H1 (cell line): ENCODE data around the gene CMSS1. TPM values are rescaled to one million over a fixed set of nuclear protein-coding genes. Genes with fewer than 3 reads are reported as not detected.

ENCODE experiments used
- CTCF ChIA-PET: fragments of 300-600 bp; sonication (Branson Sonifier 250); formaldehyde crosslinking; loops from one replicate; lab custom pipeline; 2021; ENCODE audit not compliant: partially characterized antibody; lab: Charles Lee
- POLR2A ChIA-PET: fragments of 300-600 bp; sonication (Branson Sonifier 250); formaldehyde crosslinking; loops from one replicate; lab custom pipeline; 2021; ENCODE audit warnings: inconsistent platforms; ENCODE audit not compliant: partially characterized antibody; lab: Charles Lee
- DNase-seq, 2 experiments: peaks; one replicate each; pipeline versions ENCODE4 v3.0.0 to v3.0.0-alpha.2; 2010 to 2022; ENCODE audit warnings: low spot score in 2 of 2, low read depth in 1 of 2, mixed read lengths in 1 of 2
- FAIRE-seq: peaks from 2 replicates; lab custom pipeline; 2011; peaks lifted over from hg19 to GRCh38; lab: Jason Lieb, UNC
- H2AFZ ChIP-seq: 2 replicates; pipeline ENCODE4 v1.8.1; 2012; ENCODE audit warnings: low read length, inconsistent platforms
- H2AK5ac ChIP-seq: 2 replicates; pipeline ENCODE4 v1.6.1; 2013; ENCODE audit warnings: low read depth, low read length
- H2BK120ac ChIP-seq: replicated peaks from 2 replicates; pipeline ENCODE3; 2013; ENCODE audit warnings: low read depth, low read length, inconsistent platforms
- H2BK12ac ChIP-seq: 2 replicates; pipeline ENCODE4 v1.6.1; 2013; ENCODE audit warnings: low read depth, low read length
- H2BK15ac ChIP-seq: 2 replicates; pipeline ENCODE4 v1.6.1; 2013; ENCODE audit warnings: low read length
- H2BK20ac ChIP-seq: 2 replicates; pipeline ENCODE4 v1.6.1; 2013; ENCODE audit warnings: low read length
- H2BK5ac ChIP-seq: 2 replicates; pipeline ENCODE4 v1.6.1; 2013; ENCODE audit warnings: low read depth, low read length
- H3K14ac ChIP-seq: 2 replicates; pipeline ENCODE4 v1.6.1; 2013; ENCODE audit warnings: inconsistent platforms; ENCODE audit not compliant: insufficient read length
- H3K18ac ChIP-seq: 2 replicates; pipeline ENCODE4 v1.6.1; 2013; ENCODE audit warnings: low read length; ENCODE audit errors: extremely low read depth
- H3K23ac ChIP-seq: 2 replicates; pipeline ENCODE4 v1.6.1; 2013; ENCODE audit warnings: inconsistent platforms; ENCODE audit not compliant: insufficient read length
- H3K23me2 ChIP-seq: 2 replicates; pipeline ENCODE4 v1.6.1; 2013; ENCODE audit warnings: low read depth, low read length
- H3K27ac ChIP-seq: 2 replicates; pipeline ENCODE4 v1.6.1; 2011; ENCODE audit warnings: low read depth, low read length, inconsistent platforms
- H3K27me3 ChIP-seq, 4 experiments: replicated peaks in 1 of 4; 1 replicate in 1 of 4; 2 replicates in 3 of 4; pipeline versions ENCODE4 v1.6.1 to v1.8.1; 2011 to 2013; ENCODE audit warnings: low read length in 3 of 4, mild to moderate bottlenecking in 3 of 4, inconsistent platforms in 2 of 4, mixed read lengths in 2 of 4, moderate library complexity in 1 of 4; ENCODE audit not compliant: control insufficient read depth in 3 of 4, insufficient read depth in 3 of 4; ENCODE audit errors: extremely low read depth in 1 of 4
- H3K36me3 ChIP-seq, 4 experiments: 2 replicates each; pipeline versions ENCODE4 v1.6.1 to v1.8.1; 2011 to 2013; ENCODE audit warnings: mild to moderate bottlenecking in 4 of 4, low read length in 3 of 4, moderate library complexity in 2 of 4, control low read depth in 1 of 4, inconsistent platforms in 1 of 4; ENCODE audit not compliant: insufficient read depth in 4 of 4, control insufficient read depth in 2 of 4
- H3K4ac ChIP-seq: replicated peaks from 2 replicates; pipeline ENCODE3; 2013; ENCODE audit warnings: low read length, low read depth, mixed read lengths, inconsistent platforms; ENCODE audit not compliant: insufficient read length
- H3K4me1 ChIP-seq, 4 experiments: replicated peaks in 1 of 4; 1 replicate in 1 of 4; 2 replicates in 3 of 4; pipeline versions ENCODE4 v1.6.1 to v1.8.1; 2011 to 2013; ENCODE audit warnings: low read length in 3 of 4, inconsistent platforms in 2 of 4, mixed read lengths in 1 of 4; ENCODE audit not compliant: insufficient read depth in 4 of 4, control insufficient read depth in 3 of 4
- H3K4me2 ChIP-seq, 2 experiments: 2 replicates each; pipeline versions ENCODE4 v1.6.1 to v1.8.1; 2011 to 2013; ENCODE audit warnings: low read depth in 2 of 2, low read length in 2 of 2, control low read depth in 1 of 2, inconsistent platforms in 1 of 2, mild to moderate bottlenecking in 1 of 2; ENCODE audit not compliant: insufficient read depth in 1 of 2
- H3K4me3 ChIP-seq, 4 experiments: fragments of 200-600, 300-600 bp in 1 of 4; sonication (generic), shearing (Covaris generic), sonication (Bioruptor Twin) in 1 of 4; 2 replicates each; pipeline versions ENCODE4 v1.5.1 to v1.8.1; 2011 to 2016; ENCODE audit warnings: low read length in 4 of 4, low read depth in 3 of 4, control low read depth in 2 of 4, inconsistent platforms in 2 of 4, mild to moderate bottlenecking in 2 of 4, mixed read lengths in 1 of 4, moderate library complexity in 1 of 4; ENCODE audit not compliant: insufficient read depth in 2 of 4; ENCODE audit errors: extremely low read depth in 1 of 4
- H3K56ac ChIP-seq: replicated peaks from 2 replicates; pipeline ENCODE3; 2013; ENCODE audit warnings: low read depth, mild to moderate bottlenecking, mixed read lengths, low read length, inconsistent platforms; ENCODE audit not compliant: insufficient read length
- H3K79me1 ChIP-seq: 2 replicates; pipeline ENCODE4 v1.6.1; 2013; ENCODE audit warnings: low read depth, low read length, control low read depth
- H3K79me2 ChIP-seq, 2 experiments: 2 replicates each; pipeline versions ENCODE4 v1.6.1 to v1.8.1; 2012 to 2013; ENCODE audit warnings: low read length in 2 of 2, mild to moderate bottlenecking in 2 of 2, inconsistent platforms in 1 of 2; ENCODE audit not compliant: insufficient read depth in 2 of 2, control insufficient read depth in 1 of 2
- H3K9ac ChIP-seq, 4 experiments: replicated peaks in 1 of 4; 1 replicate in 1 of 4; 2 replicates in 3 of 4; pipeline versions ENCODE4 v1.6.1 to v1.8.1; 2011 to 2013; ENCODE audit warnings: low read depth in 3 of 4, low read length in 3 of 4, control low read depth in 2 of 4, mild to moderate bottlenecking in 2 of 4, moderate library complexity in 2 of 4, inconsistent platforms in 1 of 4; ENCODE audit errors: extremely low read depth in 1 of 4
- H3K9me3 ChIP-seq, 2 experiments: 2 replicates each; pipeline versions ENCODE4 v1.6.1 to v1.8.1; 2012 to 2013; ENCODE audit warnings: mild to moderate bottlenecking in 2 of 2, moderate library complexity in 2 of 2, control low read depth in 1 of 2, inconsistent platforms in 1 of 2, low read depth in 1 of 2, low read length in 1 of 2, mixed read lengths in 1 of 2; ENCODE audit not compliant: insufficient read depth in 2 of 2
- H4K20me1 ChIP-seq, 2 experiments: replicated peaks in 1 of 2; 2 replicates each; pipeline versions ENCODE3 to v1.8.1; 2011 to 2013; ENCODE audit warnings: inconsistent platforms in 2 of 2, low read length in 2 of 2, mild to moderate bottlenecking in 1 of 2; ENCODE audit not compliant: insufficient read depth in 2 of 2, control insufficient read depth in 1 of 2
- H4K5ac ChIP-seq: 2 replicates; pipeline ENCODE4 v1.6.1; 2013; ENCODE audit warnings: low read length, low read depth, mixed read lengths, inconsistent platforms; ENCODE audit not compliant: insufficient read length
- H4K8ac ChIP-seq: 2 replicates; pipeline ENCODE4 v1.8.0; 2013; ENCODE audit warnings: mild to moderate bottlenecking, moderate library complexity, low read length, inconsistent platforms; ENCODE audit not compliant: insufficient read depth; ENCODE audit errors: extremely low read depth
- H4K91ac ChIP-seq: replicated peaks from 2 replicates; pipeline ENCODE3; 2013; ENCODE audit warnings: low read length, mixed read lengths, inconsistent platforms; ENCODE audit not compliant: insufficient read length
- ASH2L ChIP-seq: fragments of 200-600, 300-600 bp; sonication (generic); IDR thresholded peaks from one replicate; pipeline ENCODE4 v1.7.1; 2017; ENCODE audit warnings: low read length
- CTBP2 ChIP-seq: IDR thresholded peaks from 2 replicates; pipeline ENCODE4 v1.7.0; 2011; ENCODE audit warnings: borderline replicate concordance, mild to moderate bottlenecking, moderate library complexity, mixed read lengths, low read length; ENCODE audit not compliant: insufficient read depth, insufficient read length
- CTCF ChIP-seq, 3 experiments: IDR thresholded peaks; 1 replicate in 2 of 3; 2 replicates in 1 of 3; pipeline versions ENCODE4 v1.5.1 to v1.6.1; 2011; ENCODE audit warnings: low read length in 3 of 3, mild to moderate bottlenecking in 3 of 3, inconsistent platforms in 2 of 3, low read depth in 1 of 3, moderate library complexity in 1 of 3; ENCODE audit not compliant: insufficient read depth in 1 of 3; ENCODE audit errors: control extremely low read depth in 1 of 3
- EP300 ChIP-seq, 2 experiments: IDR thresholded peaks; 1 replicate in 1 of 2; 2 replicates in 1 of 2; pipeline ENCODE4 v1.6.1; 2011 to 2012; ENCODE audit warnings: low read depth in 2 of 2, low read length in 2 of 2, mild to moderate bottlenecking in 2 of 2, borderline replicate concordance in 1 of 2, inconsistent platforms in 1 of 2, moderate library complexity in 1 of 2
- PHF8 ChIP-seq: fragments of 200-600 bp; sonication (generic); conservative IDR thresholded peaks from 2 replicates; pipeline ENCODE4 v1.7.1; 2012; ENCODE audit warnings: low read depth, mild to moderate bottlenecking, inconsistent platforms, low read length, moderate library complexity
- RNF2 ChIP-seq: fragments of 200-900, 300-1000 bp; sonication (generic); IDR thresholded peaks from 2 replicates; pipeline ENCODE4 v1.7.1; 2016; ENCODE audit warnings: borderline replicate concordance, low read depth, mild to moderate bottlenecking, antibody characterized with exemption, low read length; ENCODE audit not compliant: poor library complexity, severe bottlenecking; ENCODE audit errors: missing control alignments
- SIRT6 ChIP-seq: IDR thresholded peaks from one replicate; pipeline ENCODE4 v1.7.1; 2012; ENCODE audit warnings: low read length, inconsistent platforms
- SIX5 ChIP-seq: IDR thresholded peaks from 2 replicates; pipeline ENCODE4 v1.6.1; 2011; ENCODE audit warnings: mild to moderate bottlenecking, low read depth, low read length
- SP1 ChIP-seq: IDR thresholded peaks from 2 replicates; pipeline ENCODE4 v1.6.1; 2011; ENCODE audit warnings: low read depth, low read length
- SRF ChIP-seq: IDR thresholded peaks from 2 replicates; pipeline ENCODE4 v1.6.1; 2011; ENCODE audit warnings: mild to moderate bottlenecking, low read depth, low read length, moderate library complexity
- TEAD4 ChIP-seq: IDR thresholded peaks from 2 replicates; pipeline ENCODE4 v1.6.1; 2012; ENCODE audit warnings: low read depth, low read length, inconsistent platforms, mixed read lengths
- WGBS, 2 experiments: shearing (Covaris generic) in 1 of 2; methylation state at CpG; one replicate each; pipeline versions ENCODE4 v1.1.6 to v1.1.7; 2013 to 2015; ENCODE audit warnings: low lambda C conversion rate in 2 of 2, mixed read lengths in 2 of 2, inconsistent platforms in 1 of 2, low coverage in 1 of 2, missing lambda C conversion rate in 1 of 2; ENCODE audit not compliant: insufficient replicate concordance in 2 of 2, insufficient coverage in 1 of 2, insufficient read length in 1 of 2; ENCODE audit errors: extremely low coverage in 1 of 2, missing lambda C conversion rate in 1 of 2; 5-methylcytosine and 5-hydroxymethylcytosine counted together
- polyA plus RNA-seq, 7 experiments: library from polyadenylated mRNA; depleted of rRNA in 3 of 7; stranded (reverse) in 5 of 7; unstranded in 2 of 7; fragments of >200 nt in 5 of 7; fragments of 200-250 nt in 2 of 7; gene quantifications; 1 replicate in 5 of 7; 2 replicates in 1 of 7; 4 replicates in 1 of 7; pipeline versions ENCODE4 v1.2.1 to v1.2.3, GENCODE V29; 2011 to 2013; ENCODE audit warnings: missing spikeins in 2 of 7, mixed read lengths in 2 of 7
- total RNA-seq: library from RNA; stranded (reverse); fragmentation: NEBNext Ultra II Directional; extraction: Animal tissue kit (Norgen Biotek cat#: 25700); gene quantifications from 2 replicates; pipeline ENCODE4 v1.2.1, GENCODE V29; 2021

CMSS1 gene
- total and polyA plus RNA-seq, 2 of the 8 experiments (the other 6 are each of a cell fraction or from before 2014, with no cell fraction given), result 15.2 to 75.1 TPM

DNA sequence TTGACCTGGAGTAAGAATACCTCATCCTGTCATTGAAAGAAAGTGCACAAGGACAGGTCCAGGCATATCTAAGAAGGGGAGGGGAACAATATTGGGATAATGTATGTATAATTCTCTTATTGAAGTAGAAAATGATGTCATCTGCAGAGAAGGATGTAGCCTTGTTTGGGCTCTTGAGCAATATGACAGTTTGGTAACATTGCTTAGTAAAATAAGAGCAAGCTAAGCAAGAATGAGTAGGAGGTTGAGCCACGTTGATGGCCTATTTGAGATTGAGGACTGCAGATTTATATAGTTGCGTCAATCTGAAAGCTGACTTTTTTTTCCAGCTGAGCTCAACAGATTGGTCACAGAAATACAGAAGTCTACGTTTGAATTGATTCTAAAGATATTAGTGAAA is 151.5 kb downstream of the CMSS1 start:
- no peaks in the 10 kb centered on the region for H3K23me2 ChIP-seq
- no peak overlapping the region for H3K27ac ChIP-seq
- no peak overlapping the region for H2BK5ac ChIP-seq
- H4K20me1 ChIP-seq, result no peaks in the 10 kb centered on the region
- no peaks in the 10 kb centered on the region for H3K36me3 ChIP-seq
- no peak overlapping the region for H2BK20ac ChIP-seq
- no peak overlapping the region for H3K14ac ChIP-seq
- no peaks in the 10 kb centered on the region for H3K9me3 ChIP-seq
- ChIA-PET POLR2A (no interaction called here), CTCF (interaction anchor here (0.7 to 0.9 kb wide), 3 partner anchors 10 to 102 kb away, joined by 3 read pairs; no protein-coding TSS in a partner anchor)
- no peaks in the 10 kb centered on the region for H3K79me1 ChIP-seq
- H4K5ac ChIP-seq, result no peak overlapping the region
- H3K4ac ChIP-seq, result no peak overlapping the region
- H4K91ac ChIP-seq, result no peak overlapping the region
- no peak overlapping the region for H2BK120ac ChIP-seq
- H3K23ac ChIP-seq, result no peak overlapping the region
- no peak for FAIRE-seq
- DNase-seq, result no peak
- H4K8ac ChIP-seq, result no peak overlapping the region
- no peaks in the 10 kb centered on the region for H3K27me3 ChIP-seq
- no peak overlapping the region for H3K4me3 ChIP-seq
- H3K18ac ChIP-seq, result no peak overlapping the region
- WGBS, 2 experiments, result 85% methylated on average over 3 of the region's 3 CpGs; no CpG with 5 or more reads in 1 of the 2 experiments
- H3K4me2 ChIP-seq, result no peak overlapping the region
- no peaks in the 10 kb centered on the region for H3K79me2 ChIP-seq
- H2BK12ac ChIP-seq, result no peak overlapping the region
- H3K4me1 ChIP-seq, result no peaks in the 10 kb centered on the region
- no peak overlapping the region for H3K9ac ChIP-seq
- no peak overlapping the region for H2AK5ac ChIP-seq
- no peak overlapping the region for H3K56ac ChIP-seq
- H2AFZ ChIP-seq, result no peak overlapping the region
- no peak overlapping the region for H2BK15ac ChIP-seq
- no peak for TF ChIP-seq ASH2L
- no peak for TF ChIP-seq SP1
- TF ChIP-seq SRF, result no peak
- TF ChIP-seq CTBP2, result no peak
- TF ChIP-seq SIRT6, result no peak
- TF ChIP-seq CTCF (IDR thresholded peaks at IDR 0.05; ENCODE audit: control extremely low read depth in 1 of 3, insufficient read depth in 1 of 3, low read depth in 1 of 3, low read length in 3 of 3), result no peak
- no peak for TF ChIP-seq PHF8
- no peak for TF ChIP-seq TEAD4
- TF ChIP-seq RNF2, result no peak
- TF ChIP-seq SIX5, result no peak
- TF ChIP-seq EP300 (IDR thresholded peaks at IDR 0.05; ENCODE audit: borderline replicate concordance in 1 of 2, low read depth in 2 of 2, low read length in 2 of 2), result no peak
